Esophagus squamous epithelium (tissue), 5 donors: ENCODE results near the gene CEP55. TPM values are rescaled to one million over a fixed set of nuclear protein-coding genes. Genes with fewer than 3 reads are reported as not detected.
A peak's percentile ranks its signal among the peaks of the same experiment; 100 is the strongest.

ENCODE experiments used
- DNase-seq: peaks from one replicate; lab custom pipeline; 2025; lab: John Stamatoyannopoulos, UW
- H3K27ac ChIP-seq, 4 donors: fragments of 200-600 bp; sonication (generic); one replicate each; pipeline ENCODE4 v1.5.1; 2016 to 2019; ENCODE audit warnings: mild to moderate bottlenecking in 1 of 4
- H3K27me3 ChIP-seq, 4 donors: fragments of 200-600 bp; sonication (generic); 1 replicate in 3 of 4; 2 replicates in 1 of 4; pipeline versions ENCODE4 v1.5.1 to v1.6.0; 2017 to 2021; ENCODE audit warnings: antibody characterized with exemption in 1 of 4
- H3K36me3 ChIP-seq, 3 donors: fragments of 200-600 bp; sonication (generic); one replicate each; pipeline ENCODE4 v1.5.1; 2016 to 2019
- H3K4me1 ChIP-seq, 3 donors: fragments of 200-600 bp; sonication (generic); one replicate each; pipeline ENCODE4 v1.5.1; 2017 to 2019
- H3K4me3 ChIP-seq, 4 donors: fragments of 200-600 bp; sonication (generic); 1 replicate in 3 of 4; 2 replicates in 1 of 4; pipeline ENCODE4 v1.5.1; 2016 to 2019; ENCODE audit warnings: mild to moderate bottlenecking in 2 of 4, moderate library complexity in 1 of 4
- H3K9me3 ChIP-seq, 3 donors: fragments of 200-600 bp; sonication (generic); one replicate each; pipeline ENCODE4 v1.5.1; 2016 to 2019
- CTCF ChIP-seq, 6 experiments: fragments of 450-650 bp in 4 of 6; fragments of 200-600 bp in 2 of 6; sonication (generic) in 2 of 6; IDR thresholded peaks; one replicate each; pipeline ENCODE4 v1.5.1; 2016 to 2019; ENCODE audit warnings: antibody characterized with exemption in 6 of 6, mild to moderate bottlenecking in 4 of 6, moderate library complexity in 4 of 6
- POLR2A ChIP-seq, 4 donors: fragments of 450-650 bp; IDR thresholded peaks; one replicate each; pipeline ENCODE4 v1.6.1; 2017; ENCODE audit warnings: antibody characterized with exemption in 4 of 4, mild to moderate bottlenecking in 4 of 4, moderate library complexity in 3 of 4
- WGBS, 2 donors: methylation state at CpG; one replicate each; pipeline ENCODE4 v1.1.5; 2018; 5-methylcytosine and 5-hydroxymethylcytosine counted together
- intact Hi-C: fragments of 100-400 bp; cut with DNase I; formaldehyde crosslinking; loops from one replicate; pipeline ENCODE4 v1.15.0; 2022
- total RNA-seq, 4 donors: library from RNA; depleted of rRNA; stranded (reverse); fragments of >200 nt; gene quantifications; one replicate each; pipeline ENCODE4 v1.1.0, GENCODE V29; 2016
- donor health status: DM: yes; HTN: yes; CAD: no.

CEP55 gene
- total RNA-seq, 4 donors from 2014 or later: 6.7 to 23.7 (median 14.4) TPM

GRCh38 chr10:93566435-93567276, 70.2 kb downstream of the CEP55 start, which contains the start of gene FFAR4:
FFAR4 (plus strand) TSS chr10:93566665; CDS start chr10:93566721, 56 bp downstream.
- WGBS, 2 donors: 0% methylated on average over 1 of the region's 85 CpGs; no CpG with 5 or more reads in 1 of the 2 donors
- Histone ChIP-seq H3K9me3 (no peaks in the 10 kb centered on the region), H3K4me1 (peaks cover 0 to 21% (median 10%) of the 10 kb centered on the region in 3 donors), H3K36me3 (no peaks in the 10 kb centered on the region), H3K27ac (no peak within 1 kb of the TSS), H3K27me3 (peaks cover 0 to 84% (median 13%) of the 10 kb centered on the region in 4 donors), H3K4me3 (peak within 1 kb of the TSS in 3 of 4 donors; percentile 20 to 54 (median 35))
- TF ChIP-seq CTCF (IDR thresholded peaks at IDR 0.05): no peak
- no peak for TF ChIP-seq POLR2A (IDR thresholded peaks at IDR 0.05)
- intact Hi-C loops: no loop called here
- no peak for DNase-seq

DNA sequence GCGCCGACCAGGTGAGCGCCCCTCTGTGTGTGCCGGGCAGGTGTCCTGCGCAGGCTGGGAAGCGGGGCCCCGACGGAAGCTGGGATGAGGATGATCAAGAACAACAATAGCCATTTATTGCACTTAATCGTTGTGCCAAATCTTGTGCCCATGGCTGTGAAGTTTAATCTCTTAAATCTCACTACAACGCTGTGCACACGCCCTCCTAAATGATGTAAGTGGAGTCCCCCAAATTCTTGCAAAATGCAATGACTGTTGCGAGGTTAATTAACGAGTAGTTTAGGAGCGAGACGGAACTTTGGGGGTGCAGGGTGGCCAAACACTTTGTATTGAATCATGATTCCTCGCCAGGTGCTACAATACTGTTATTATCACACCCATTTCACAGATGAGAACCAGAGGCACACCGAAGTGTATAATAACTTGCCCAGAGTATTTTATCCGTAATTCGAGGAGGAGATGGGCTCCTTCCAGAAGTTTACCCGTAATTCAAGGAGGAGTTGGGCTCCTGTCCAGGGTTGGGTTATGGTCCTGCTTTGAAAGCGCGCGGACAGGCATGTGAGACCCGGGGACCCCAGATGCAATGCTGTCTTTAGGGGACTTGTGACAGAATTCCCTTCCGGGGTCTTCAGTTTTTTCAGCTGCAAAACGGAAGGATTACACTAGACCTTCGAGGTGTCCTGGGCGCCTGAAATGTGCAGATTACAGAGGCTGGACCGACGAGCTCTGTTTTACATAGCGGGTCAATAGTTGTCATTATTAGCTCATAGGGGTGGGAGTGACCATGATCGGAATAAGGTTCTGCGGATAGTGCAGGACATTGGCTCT, 71.1 kb downstream of the CEP55 start:
- Histone ChIP-seq H3K27me3 (peaks cover 0 to 83% (median 13%) of the 10 kb centered on the region in 4 donors), H3K36me3 (no peaks in the 10 kb centered on the region), H3K4me3 (peak overlapping the region in 3 of 4 donors; percentile 20 to 54 (median 35)), H3K9me3 (no peaks in the 10 kb centered on the region), H3K27ac (no peak overlapping the region), H3K4me1 (peaks cover 0 to 24% (median 10%) of the 10 kb centered on the region in 3 donors)
- 14 to 22% methylated on average over 21 to 23 of the region's 33 CpGs for WGBS, 2 donors
- DNase-seq: no peak
- intact Hi-C loops: no loop called here
- TF ChIP-seq CTCF (IDR thresholded peaks at IDR 0.05): no peak
- no peak for TF ChIP-seq POLR2A (IDR thresholded peaks at IDR 0.05)

DNA sequence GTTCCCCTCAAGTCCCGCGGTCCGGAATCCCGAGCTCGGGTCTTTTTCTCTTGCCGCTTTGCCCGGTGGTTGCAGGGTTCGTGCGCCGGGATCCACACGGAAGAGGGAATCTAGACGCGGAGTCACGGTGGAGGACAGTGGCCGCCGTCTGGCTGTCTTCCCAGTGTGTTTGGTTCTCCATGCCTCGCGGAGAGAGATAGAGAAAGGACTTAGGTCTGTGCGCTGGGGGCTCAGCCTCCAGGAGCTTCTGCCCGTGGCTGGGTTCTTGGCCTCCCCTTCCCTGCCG, 71.6 kb downstream of the CEP55 start:
- DNase-seq: no peak
- peaks cover 0 to 78% (median 13%) of the 10 kb centered on the region in 4 donors for H3K27me3 ChIP-seq

GRCh38 chr10:93570383-93570782, 74.0 kb downstream of the CEP55 start:
- H3K4me1 ChIP-seq: peaks cover 0 to 40% (median 10%) of the 10 kb centered on the region in 3 donors
- intact Hi-C loops: no loop called here

More for the DNA sequence above, 71.6 kb downstream of the CEP55 start:
- TF ChIP-seq CTCF (IDR thresholded peaks at IDR 0.05) (no peak), POLR2A (IDR thresholded peaks at IDR 0.05) (no peak)
- intact Hi-C loops: no loop called here
- H3K4me1 ChIP-seq: peaks cover 0 to 29% (median 10%) of the 10 kb centered on the region in 3 donors
- H3K9me3 ChIP-seq: no peaks in the 10 kb centered on the region
- WGBS, 2 donors: 20% methylated on average over 6 of the region's 21 CpGs; no CpG with 5 or more reads in 1 of the 2 donors
- no peaks in the 10 kb centered on the region for H3K36me3 ChIP-seq
- H3K4me3 ChIP-seq: peak overlapping the region in 1 of 4 donors; percentile 35
- H3K27ac ChIP-seq: no peak overlapping the region

More at GRCh38 chr10:93570383-93570782, 74.0 kb downstream of the CEP55 start:
- Histone ChIP-seq H3K27me3 (peaks cover 0 to 66% (median 13%) of the 10 kb centered on the region in 4 donors), H3K36me3 (no peaks in the 10 kb centered on the region), H3K9me3 (no peaks in the 10 kb centered on the region), H3K27ac (no peak overlapping the region), H3K4me3 (no peak overlapping the region)
- no peak for DNase-seq
- TF ChIP-seq CTCF (IDR thresholded peaks at IDR 0.05) (no peak), POLR2A (IDR thresholded peaks at IDR 0.05) (no peak)
- WGBS, 2 donors: 57 to 80% methylated on average over 2 to 3 of the region's 3 CpGs
